OCI-LY3 (cell line): ENCODE measurements around the gene FBN2.

Experiments
- EZH2phosphoT487 ChIP-seq: fragments of 200-600 bp; shearing (Covaris generic); IDR thresholded peaks from 2 replicates; pipeline ENCODE4 v1.6.1; 2018; ENCODE audit warnings: antibody characterized with exemption, mixed run types, low read depth
- TF ChIP-seq, protein P1 (sequence below): fragments of 200-600, 300-600 bp; sonication (generic); IDR thresholded peaks from 2 replicates; pipeline ENCODE4 v1.5.1; 2014; ENCODE audit warnings: antibody characterized with exemption, low read length, low read depth

DNA sequence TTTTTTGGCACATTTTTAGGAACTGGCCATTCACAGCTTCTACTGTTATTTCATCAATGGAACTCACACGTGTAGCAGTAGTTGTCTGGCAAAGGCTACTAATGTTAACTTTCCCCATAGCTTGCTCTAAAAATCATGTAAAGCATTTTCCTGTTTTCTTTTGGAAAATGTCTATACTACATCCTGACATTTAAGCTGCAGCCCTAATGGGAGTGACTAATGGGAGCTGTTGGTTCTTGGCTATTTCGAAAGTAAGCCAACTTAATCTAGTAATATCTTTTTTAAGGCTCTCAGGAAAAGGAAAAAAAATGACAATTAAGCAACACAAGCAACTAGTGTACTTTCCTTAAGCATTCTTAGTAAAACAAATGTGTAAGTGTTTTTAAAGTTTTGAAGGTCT is 285.3 kb downstream of the FBN2 start:
- TF ChIP-seq, protein P1, sequence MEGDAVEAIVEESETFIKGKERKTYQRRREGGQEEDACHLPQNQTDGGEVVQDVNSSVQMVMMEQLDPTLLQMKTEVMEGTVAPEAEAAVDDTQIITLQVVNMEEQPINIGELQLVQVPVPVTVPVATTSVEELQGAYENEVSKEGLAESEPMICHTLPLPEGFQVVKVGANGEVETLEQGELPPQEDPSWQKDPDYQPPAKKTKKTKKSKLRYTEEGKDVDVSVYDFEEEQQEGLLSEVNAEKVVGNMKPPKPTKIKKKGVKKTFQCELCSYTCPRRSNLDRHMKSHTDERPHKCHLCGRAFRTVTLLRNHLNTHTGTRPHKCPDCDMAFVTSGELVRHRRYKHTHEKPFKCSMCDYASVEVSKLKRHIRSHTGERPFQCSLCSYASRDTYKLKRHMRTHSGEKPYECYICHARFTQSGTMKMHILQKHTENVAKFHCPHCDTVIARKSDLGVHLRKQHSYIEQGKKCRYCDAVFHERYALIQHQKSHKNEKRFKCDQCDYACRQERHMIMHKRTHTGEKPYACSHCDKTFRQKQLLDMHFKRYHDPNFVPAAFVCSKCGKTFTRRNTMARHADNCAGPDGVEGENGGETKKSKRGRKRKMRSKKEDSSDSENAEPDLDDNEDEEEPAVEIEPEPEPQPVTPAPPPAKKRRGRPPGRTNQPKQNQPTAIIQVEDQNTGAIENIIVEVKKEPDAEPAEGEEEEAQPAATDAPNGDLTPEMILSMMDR = no peak
- no peak for TF ChIP-seq EZH2phosphoT487
